A673 (cell line): ENCODE data around the gene COL4A6. TPM values are rescaled to one million over a fixed set of nuclear protein-coding genes. Genes with fewer than 3 reads are reported as not detected.
A peak's percentile ranks its signal among the peaks of the same experiment; 100 is the strongest.

Experiments
- BruUV-seq: library from RNA; stranded (reverse); fragments of 400-500 nt; replicated peaks from 2 replicates; lab custom pipeline; 2021; lab: Mats Ljungman, UMichigan
- CTCF ChIA-PET: fragments of 300-600 bp; sonication (Branson Sonifier 250); formaldehyde crosslinking; loops from one replicate; lab custom pipeline; 2022; ENCODE audit warnings: antibody characterized with exemption; lab: Charles Lee
- POLR2A ChIA-PET: fragments of 300-600 bp; sonication (Branson Sonifier 250); formaldehyde crosslinking; loops from one replicate; lab custom pipeline; 2022; ENCODE audit warnings: antibody characterized with exemption; ENCODE audit not compliant: low non-redundant PET; lab: Charles Lee
- DNase-seq: peaks from one replicate; pipeline ENCODE4 v3.0.0-alpha.2; 2015; ENCODE audit warnings: low spot score
- H3K27ac ChIP-seq: fragments of 200-600 bp; sonication (generic); 2 replicates; pipeline ENCODE4 v1.5.1; 2016; ENCODE audit warnings: mixed run types, low read depth, mild to moderate bottlenecking, mixed read lengths, antibody characterized with exemption, low read length; ENCODE audit not compliant: poor library complexity, severe bottlenecking
- H3K27me3 ChIP-seq: fragments of 200-600 bp; sonication (generic); replicated peaks from 2 replicates; pipeline ENCODE4 v1.6.1; 2017; ENCODE audit warnings: mixed run types, low read depth, mild to moderate bottlenecking, mixed read lengths, antibody characterized with exemption, low read length; ENCODE audit not compliant: insufficient read depth, poor library complexity
- H3K36me3 ChIP-seq: fragments of 200-600 bp; sonication (generic); 2 replicates; pipeline ENCODE4 v1.6.1; 2016; ENCODE audit warnings: mixed run types, mild to moderate bottlenecking, mixed read lengths, antibody characterized with exemption, low read length; ENCODE audit not compliant: insufficient read depth, poor library complexity, severe bottlenecking
- H3K4me1 ChIP-seq: fragments of 200-600 bp; sonication (generic); 2 replicates; pipeline ENCODE4 v1.6.1; 2017; ENCODE audit warnings: mixed run types, mild to moderate bottlenecking, mixed read lengths, antibody characterized with exemption, low read length; ENCODE audit not compliant: insufficient read depth, poor library complexity, severe bottlenecking
- H3K4me3 ChIP-seq: fragments of 200-600 bp; sonication (generic); 2 replicates; pipeline ENCODE4 v1.5.1; 2016; ENCODE audit warnings: low read depth, mixed run types, mild to moderate bottlenecking, mixed read lengths, low read length; ENCODE audit not compliant: poor library complexity, severe bottlenecking
- H3K9me3 ChIP-seq: fragments of 200-600 bp; sonication (generic); 2 replicates; pipeline ENCODE4 v1.6.1; 2016; ENCODE audit warnings: mixed run types, low read depth, mild to moderate bottlenecking, mixed read lengths, antibody characterized with exemption, low read length; ENCODE audit not compliant: poor library complexity, severe bottlenecking
- EZH2 ChIP-seq: fragments of 200-600 bp; sonication (generic); IDR thresholded peaks from 2 replicates; pipeline ENCODE4 v1.6.1; 2017; ENCODE audit warnings: borderline replicate concordance, low read depth, mild to moderate bottlenecking, mixed read lengths, antibody characterized with exemption, low read length; ENCODE audit not compliant: poor library complexity, severe bottlenecking
- intact Hi-C: fragments of 100-400 bp; cut with micrococcal nuclease; formaldehyde crosslinking; loops from one replicate; pipeline ENCODE4 v1.10.0; 2022; ENCODE audit not compliant: unreplicated experiment
- total RNA-seq: library from RNA; stranded (reverse); gene quantifications from 2 replicates; pipeline ENCODE4 v1.2.3, GENCODE V29; 2021
- TF ChIP-seq, protein P1 (sequence below): fragments of 300-800, 200-600 bp; sonication (generic); conservative IDR thresholded peaks from 2 replicates; pipeline ENCODE4 v1.5.1; 2017; ENCODE audit warnings: low read depth, mild to moderate bottlenecking, antibody characterized with exemption, low read length, moderate library complexity, mixed read lengths

Gene COL4A6
- total RNA-seq, 1 experiment from 2014 or later = not detected

DNA sequence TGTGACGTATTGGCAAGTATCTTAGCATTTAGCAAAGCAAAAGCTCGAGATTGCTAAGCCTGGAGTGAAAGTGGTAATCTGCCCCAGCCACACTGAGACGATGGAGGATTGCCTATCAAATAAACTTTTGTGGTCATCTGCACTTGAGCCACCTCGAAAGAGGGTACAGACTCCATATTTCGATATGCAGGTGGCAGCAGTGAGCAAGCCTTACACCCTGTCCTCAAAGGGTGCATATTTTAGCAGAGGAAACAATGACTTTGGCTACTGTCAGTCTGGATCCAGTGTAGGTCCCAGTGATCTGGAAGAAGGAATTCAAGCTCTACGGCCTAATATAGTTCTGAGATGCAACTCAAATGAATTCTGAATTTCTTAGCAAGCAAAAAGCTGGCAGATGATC is 192.8 kb downstream of the COL4A6 start:
- Histone ChIP-seq H3K27ac (no peak overlapping the region), H3K27me3 (peaks cover 11% of the 10 kb centered on the region), H3K36me3 (no peaks in the 10 kb centered on the region), H3K4me1 (no peaks in the 10 kb centered on the region), H3K9me3 (no peaks in the 10 kb centered on the region), H3K4me3 (no peak overlapping the region)
- BruUV-seq = no TSS peak
- CTCF ChIA-PET = no interaction called here
- TF ChIP-seq, protein P1, sequence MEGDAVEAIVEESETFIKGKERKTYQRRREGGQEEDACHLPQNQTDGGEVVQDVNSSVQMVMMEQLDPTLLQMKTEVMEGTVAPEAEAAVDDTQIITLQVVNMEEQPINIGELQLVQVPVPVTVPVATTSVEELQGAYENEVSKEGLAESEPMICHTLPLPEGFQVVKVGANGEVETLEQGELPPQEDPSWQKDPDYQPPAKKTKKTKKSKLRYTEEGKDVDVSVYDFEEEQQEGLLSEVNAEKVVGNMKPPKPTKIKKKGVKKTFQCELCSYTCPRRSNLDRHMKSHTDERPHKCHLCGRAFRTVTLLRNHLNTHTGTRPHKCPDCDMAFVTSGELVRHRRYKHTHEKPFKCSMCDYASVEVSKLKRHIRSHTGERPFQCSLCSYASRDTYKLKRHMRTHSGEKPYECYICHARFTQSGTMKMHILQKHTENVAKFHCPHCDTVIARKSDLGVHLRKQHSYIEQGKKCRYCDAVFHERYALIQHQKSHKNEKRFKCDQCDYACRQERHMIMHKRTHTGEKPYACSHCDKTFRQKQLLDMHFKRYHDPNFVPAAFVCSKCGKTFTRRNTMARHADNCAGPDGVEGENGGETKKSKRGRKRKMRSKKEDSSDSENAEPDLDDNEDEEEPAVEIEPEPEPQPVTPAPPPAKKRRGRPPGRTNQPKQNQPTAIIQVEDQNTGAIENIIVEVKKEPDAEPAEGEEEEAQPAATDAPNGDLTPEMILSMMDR = peak; percentile 25; the same call in 1 of the 2 replicates
- no peak for TF ChIP-seq EZH2
- no peak for DNase-seq
- intact Hi-C loops = no loop called here
- POLR2A ChIA-PET = no interaction called here

DNA sequence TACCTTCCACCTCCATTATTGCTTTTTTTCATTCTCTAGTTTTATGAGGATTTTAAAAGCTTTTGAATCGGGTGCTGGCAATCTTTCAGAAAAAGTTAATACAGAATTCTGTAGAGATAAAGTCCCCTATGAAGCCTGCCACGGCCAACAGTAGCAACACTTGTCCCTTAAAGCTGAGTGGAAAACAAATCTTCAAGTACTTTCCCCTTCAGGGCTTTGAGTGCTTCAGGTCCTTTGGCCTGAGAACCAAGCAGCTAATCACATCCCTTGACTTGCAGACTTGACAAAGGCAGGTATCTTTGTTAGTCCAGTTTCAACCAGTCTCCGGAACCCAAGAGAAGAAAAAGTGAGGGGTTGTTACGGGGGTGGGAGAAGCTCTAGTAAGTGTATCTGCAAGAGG is 202.2 kb downstream of the COL4A6 start:
- ChIA-PET POLR2A (no interaction called here), CTCF (no interaction called here)
- no peaks in the 10 kb centered on the region for H3K36me3 ChIP-seq

GRCh38 chrX:108230574-108230973 is 207.6 kb downstream of the COL4A6 start:
- no peaks in the 10 kb centered on the region for H3K36me3 ChIP-seq
- H3K27ac ChIP-seq = no peak overlapping the region
- POLR2A ChIA-PET = no interaction called here
- no peak for DNase-seq
- H3K27me3 ChIP-seq = peaks cover 22% of the 10 kb centered on the region
- BruUV-seq = no TSS peak
- no peaks in the 10 kb centered on the region for H3K4me1 ChIP-seq
- H3K4me3 ChIP-seq = no peak overlapping the region
- CTCF ChIA-PET = no interaction called here
- no peaks in the 10 kb centered on the region for H3K9me3 ChIP-seq
- no peak for TF ChIP-seq EZH2
- TF ChIP-seq, protein P1 = no peak
- intact Hi-C loops = no loop called here

More for the DNA sequence above, 202.2 kb downstream of the COL4A6 start:
- Histone ChIP-seq H3K9me3 (no peaks in the 10 kb centered on the region), H3K4me3 (no peak overlapping the region), H3K27me3 (peaks cover 25% of the 10 kb centered on the region), H3K27ac (no peak overlapping the region), H3K4me1 (no peaks in the 10 kb centered on the region)
- no TSS peak for BruUV-seq
- no peak for DNase-seq
- intact Hi-C loops = no loop called here
- TF ChIP-seq, protein P1 = no peak
- TF ChIP-seq EZH2 = no peak
